GM21360 (cell line): ENCODE data around the gene PRKAG1.

Source experiments
- ATAC-seq: cut with Tn5 transposase; IDR thresholded peaks from one replicate; pipeline ENCODE4 v1.9.1; 2021; ENCODE audit warnings: mild to moderate bottlenecking, moderate library complexity; ENCODE audit not compliant: unreplicated experiment

Gene PRKAG1

DNA sequence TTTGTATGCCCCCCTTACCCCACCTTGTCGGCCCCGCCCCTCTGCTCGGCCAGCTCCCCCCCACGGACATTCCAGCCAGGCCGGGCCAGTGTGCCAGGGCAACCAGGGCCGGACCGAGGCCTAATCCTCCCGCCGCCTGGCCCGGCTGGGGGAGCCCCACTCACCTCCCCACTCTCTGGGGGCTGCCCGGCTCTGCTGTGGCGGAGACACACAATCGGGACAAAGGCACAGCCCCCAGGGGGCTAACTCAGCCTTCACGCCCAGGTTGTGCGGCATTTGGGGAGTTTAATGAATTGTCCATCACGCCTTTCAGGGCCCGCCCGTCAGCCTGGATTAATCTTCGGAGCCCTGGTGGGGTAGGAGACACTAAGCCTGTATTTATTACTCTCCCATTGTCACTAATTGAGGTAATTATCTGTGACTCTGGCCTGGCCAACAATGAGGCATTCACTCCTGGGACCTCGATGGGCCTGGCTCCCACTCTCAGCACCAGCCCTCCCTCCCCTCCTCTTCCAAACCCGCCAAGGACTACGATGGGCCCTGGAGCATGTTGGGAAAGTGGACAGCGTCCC, 31.8 kb downstream of the PRKAG1 start:
- no peak for ATAC-seq

DNA sequence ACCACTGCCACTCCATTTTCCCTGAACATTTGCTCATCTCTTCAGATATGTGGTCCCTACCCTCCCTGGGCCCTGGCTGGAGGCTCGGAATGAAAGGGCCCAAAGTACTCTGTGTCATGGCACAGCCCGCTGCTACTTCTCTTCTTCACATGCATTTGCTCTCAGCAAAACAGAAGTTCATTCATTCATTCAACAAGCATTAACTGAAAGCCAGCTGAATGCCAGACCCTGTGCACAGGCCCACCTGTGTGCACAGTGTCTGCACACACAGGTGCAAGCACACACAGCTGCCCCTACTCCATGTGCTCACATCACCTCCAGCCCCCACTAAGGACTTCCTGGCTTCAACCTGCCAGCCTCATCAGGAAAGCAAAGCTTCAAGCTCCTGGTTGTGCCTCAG, 32.7 kb downstream of the PRKAG1 start:
- no peak for ATAC-seq

DNA sequence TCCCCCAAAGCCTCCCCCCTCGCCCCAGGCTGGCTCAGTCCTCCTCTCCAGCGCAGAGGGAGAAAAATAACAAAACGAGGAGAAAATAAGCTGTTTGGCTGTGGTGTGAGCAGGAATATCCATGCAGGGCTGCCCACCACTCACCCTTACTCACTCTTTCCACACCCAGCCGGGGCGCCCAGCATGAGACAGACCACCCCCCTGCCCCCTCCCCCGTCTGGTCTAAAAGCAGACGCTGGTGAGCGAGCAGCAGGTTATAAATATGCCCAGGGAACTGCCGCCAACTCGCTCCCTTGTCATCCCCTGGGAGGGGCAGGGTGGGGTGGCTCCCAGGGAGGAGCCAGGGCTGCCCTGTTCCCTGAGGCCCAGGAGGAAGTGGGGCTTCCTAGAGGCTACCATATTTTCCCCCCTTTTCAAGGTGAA, 33.1 kb downstream of the PRKAG1 start:
- no peak for ATAC-seq

- ATAC-seq: no peak
These were observed 36.0 kb downstream of the PRKAG1 start for GRCh38 chr12:48982397-48983080.

DNA sequence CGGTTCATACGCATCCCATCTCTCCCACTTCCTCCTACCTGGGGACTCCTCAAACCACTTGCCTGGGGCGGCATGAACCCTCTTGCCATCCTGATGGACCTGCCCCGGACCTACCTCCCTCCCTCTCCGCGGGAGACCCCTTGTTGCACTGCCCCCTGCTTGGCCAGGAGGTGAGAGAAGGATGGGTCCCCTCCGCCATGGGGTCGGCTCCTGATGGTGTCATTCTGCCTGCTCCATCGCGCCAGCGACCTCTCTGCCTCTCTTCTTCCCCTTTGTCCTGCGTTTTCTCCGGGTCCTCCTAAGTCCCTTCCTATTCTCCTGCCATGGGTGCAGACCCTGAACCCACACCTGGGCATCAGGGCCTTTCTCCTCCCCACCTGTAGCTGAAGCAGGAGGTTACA, 36.8 kb downstream of the PRKAG1 start:
- no peak for ATAC-seq

DNA sequence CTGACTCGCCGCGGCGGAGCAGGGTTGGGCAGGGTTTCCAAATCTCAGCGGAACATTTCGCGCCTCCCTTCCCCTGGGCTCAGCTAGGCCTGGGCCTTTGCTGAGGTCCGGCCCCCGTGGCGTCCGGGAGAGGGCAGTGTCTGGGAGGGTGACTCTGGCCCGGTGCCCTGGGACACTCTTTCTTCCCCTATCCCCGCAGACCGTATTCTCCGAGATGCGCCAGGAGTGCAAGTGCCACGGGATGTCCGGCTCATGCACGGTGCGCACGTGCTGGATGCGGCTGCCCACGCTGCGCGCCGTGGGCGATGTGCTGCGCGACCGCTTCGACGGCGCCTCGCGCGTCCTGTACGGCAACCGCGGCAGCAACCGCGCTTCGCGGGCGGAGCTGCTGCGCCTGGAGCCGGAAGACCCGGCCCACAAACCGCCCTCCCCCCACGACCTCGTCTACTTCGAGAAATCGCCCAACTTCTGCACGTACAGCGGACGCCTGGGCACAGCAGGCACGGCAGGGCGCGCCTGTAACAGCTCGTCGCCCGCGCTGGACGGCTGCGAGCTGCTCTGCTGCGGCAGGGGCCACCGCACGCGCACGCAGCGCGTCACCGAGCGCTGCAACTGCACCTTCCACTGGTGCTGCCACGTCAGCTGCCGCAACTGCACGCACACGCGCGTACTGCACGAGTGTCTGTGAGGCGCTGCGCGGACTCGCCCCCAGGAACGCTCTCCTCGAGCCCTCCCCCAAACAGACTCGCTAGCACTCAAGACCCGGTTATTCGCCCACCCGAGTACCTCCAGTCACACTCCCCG, 37.4 kb downstream of the PRKAG1 start:
- ATAC-seq: no peak

- ATAC-seq: no peak
These were observed 38.1 kb downstream of the PRKAG1 start for GRCh38 chr12:48980389-48980952.

GRCh38 chr12:48979602-48980388, 38.8 kb downstream of the PRKAG1 start:
- ATAC-seq: no peak

- no peak for ATAC-seq
These were observed 39.6 kb downstream of the PRKAG1 start for GRCh38 chr12:48978741-48979601.

DNA sequence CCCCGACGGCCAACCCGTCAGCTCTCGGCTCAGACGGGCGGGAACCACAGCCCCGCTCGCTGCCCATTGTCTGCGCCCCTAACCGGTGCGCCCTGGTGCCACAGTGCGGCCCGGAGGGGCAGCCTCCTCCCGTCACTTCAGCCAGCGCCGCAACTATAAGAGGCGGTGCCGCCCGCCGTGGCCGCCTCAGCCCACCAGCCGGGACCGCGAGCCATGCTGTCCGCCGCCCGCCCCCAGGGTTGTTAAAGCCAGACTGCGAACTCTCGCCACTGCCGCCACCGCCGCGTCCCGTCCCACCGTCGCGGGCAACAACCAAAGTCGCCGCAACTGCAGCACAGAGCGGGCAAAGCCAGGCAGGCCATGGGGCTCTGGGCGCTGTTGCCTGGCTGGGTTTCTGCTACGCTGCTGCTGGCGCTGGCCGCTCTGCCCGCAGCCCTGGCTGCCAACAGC, 40.3 kb downstream of the PRKAG1 start, which contains the start of gene WNT1:
TSS of gene WNT1 (plus strand) at position 32 of the 450 bp plus-strand sequence. CDS start at position 361, 329 bp downstream.
- peak; percentile 13 for ATAC-seq

GRCh38 chr12:48977290-48978281, 41.0 kb downstream of the PRKAG1 start:
- ATAC-seq: peak; percentile 47

DNA sequence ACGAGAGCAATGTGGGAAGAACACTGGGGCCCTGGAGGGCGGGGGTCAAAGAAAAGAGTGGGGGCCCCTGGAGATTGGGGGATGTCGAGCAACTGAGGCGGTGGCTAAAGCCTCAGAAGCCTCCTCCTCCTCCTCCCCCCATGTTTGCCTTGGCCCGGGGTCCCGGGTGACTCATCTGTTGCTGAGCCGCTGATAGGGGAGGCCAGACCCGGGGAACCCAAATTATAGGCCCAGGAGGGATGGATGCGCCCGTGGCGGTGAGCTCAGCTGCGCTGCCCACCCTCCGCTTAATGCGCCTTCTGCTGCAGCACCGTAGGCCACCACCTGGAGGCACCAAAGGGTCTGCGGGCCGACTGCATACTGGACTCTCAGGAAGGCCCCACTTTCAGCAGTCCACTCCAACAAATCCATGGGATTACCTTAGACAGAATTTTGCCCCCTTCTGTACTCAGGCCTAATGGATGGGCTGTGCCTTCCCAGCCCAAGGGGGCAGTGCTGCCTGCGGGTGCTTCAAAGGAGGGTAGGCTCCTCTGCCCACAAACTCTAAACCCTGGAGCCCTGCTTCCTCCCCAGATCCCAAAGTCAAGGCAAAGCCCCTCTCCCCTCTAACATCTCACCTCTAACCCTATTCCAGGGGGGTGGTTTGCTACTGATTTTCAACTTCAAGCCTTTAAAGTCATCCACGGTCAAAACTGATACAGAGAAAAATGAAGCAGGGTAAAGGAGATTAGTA, 44.5 kb downstream of the PRKAG1 start:
- no peak for ATAC-seq

GRCh38 chr12:48973531-48973930, 45.0 kb downstream of the PRKAG1 start:
- ATAC-seq: no peak

GRCh38 chr12:48972952-48973483, 45.6 kb downstream of the PRKAG1 start:
- no peak for ATAC-seq

DNA sequence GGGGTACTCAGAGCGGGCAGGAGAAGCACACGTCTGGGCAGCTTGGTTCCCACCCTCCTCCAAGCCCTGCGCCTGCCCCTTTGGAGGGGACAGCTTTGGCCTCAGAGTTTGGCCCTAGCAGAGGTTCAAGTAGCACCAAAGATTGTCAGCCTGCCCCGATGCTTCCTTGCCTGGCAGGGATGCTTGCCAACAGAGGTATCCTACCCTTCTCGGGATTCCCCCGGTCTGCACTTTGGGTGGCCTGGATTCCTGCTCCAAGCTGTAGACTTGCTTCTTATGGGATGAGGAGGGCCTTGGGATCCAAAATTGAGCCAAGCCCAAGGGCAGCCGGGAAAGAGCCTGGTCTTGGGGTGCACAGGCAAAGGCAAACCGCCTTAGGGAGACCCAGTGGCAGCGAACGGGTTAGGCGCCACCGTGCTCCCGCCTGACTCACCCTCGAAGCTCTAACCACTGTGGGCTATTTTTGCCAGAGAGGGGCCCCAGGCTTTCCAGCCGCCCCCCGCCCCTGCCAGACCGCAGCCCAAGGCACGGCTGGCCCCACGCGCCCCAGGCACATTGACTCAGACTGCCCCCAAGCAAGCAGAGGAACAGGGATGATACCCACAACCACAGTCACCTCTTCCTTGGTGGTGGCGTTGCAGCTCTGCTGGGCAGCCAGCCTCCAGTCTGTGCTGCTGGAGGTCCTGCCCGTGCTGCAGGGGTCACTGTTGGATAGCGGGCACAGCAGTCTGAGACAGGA, 46.2 kb downstream of the PRKAG1 start:
- no peak for ATAC-seq

- ATAC-seq: no peak
These were observed 47.8 kb downstream of the PRKAG1 start for GRCh38 chr12:48970702-48971334.
